H9 (cell line): ENCODE data around the gene CEP350. TPM values are rescaled to one million over a fixed set of nuclear protein-coding genes. Genes with fewer than 3 reads are reported as not detected.

Experiments used
- DNase-seq: peaks from one replicate; pipeline ENCODE4 v3.0.0-alpha.2; 2017
- H2AFZ ChIP-seq: one replicate; pipeline ENCODE4 v1.6.1; 2013; ENCODE audit warnings: mild to moderate bottlenecking, low read length, control low read depth, moderate library complexity
- H2AK5ac ChIP-seq: 2 replicates; pipeline ENCODE4 v1.6.1; 2013; ENCODE audit warnings: low read length, control low read depth, mixed read lengths; ENCODE audit not compliant: insufficient read length
- H2BK120ac ChIP-seq: one replicate; pipeline ENCODE4 v1.6.1; 2013; ENCODE audit warnings: low read depth, mild to moderate bottlenecking, low read length, control low read depth, inconsistent platforms; ENCODE audit not compliant: poor library complexity, severe bottlenecking
- H2BK12ac ChIP-seq: 2 replicates; pipeline ENCODE4 v1.6.1; 2013; ENCODE audit warnings: low read length, control low read depth, mixed read lengths, low read depth; ENCODE audit not compliant: insufficient read length
- H2BK15ac ChIP-seq: 2 replicates; pipeline ENCODE4 v1.6.1; 2013; ENCODE audit warnings: low read depth, low read length, control low read depth
- H2BK20ac ChIP-seq: one replicate; pipeline ENCODE4 v1.6.1; 2013; ENCODE audit warnings: low read depth, mild to moderate bottlenecking, low read length, control low read depth, inconsistent platforms; ENCODE audit not compliant: poor library complexity, severe bottlenecking
- H2BK5ac ChIP-seq: 2 replicates; pipeline ENCODE4 v1.6.1; 2013; ENCODE audit warnings: low read length, control low read depth, mixed read lengths; ENCODE audit not compliant: insufficient read length
- H3K14ac ChIP-seq: 2 replicates; pipeline ENCODE4 v1.6.1; 2013; ENCODE audit warnings: low read length, control low read depth; ENCODE audit not compliant: insufficient read depth
- H3K18ac ChIP-seq: 2 replicates; pipeline ENCODE4 v1.6.1; 2013; ENCODE audit warnings: low read depth, mild to moderate bottlenecking, mixed read lengths, low read length, control low read depth; ENCODE audit not compliant: insufficient read length
- H3K23ac ChIP-seq: 2 replicates; pipeline ENCODE4 v1.6.1; 2013; ENCODE audit warnings: low read length, control low read depth, mixed read lengths, low read depth; ENCODE audit not compliant: insufficient read length
- H3K23me2 ChIP-seq: 2 replicates; pipeline ENCODE4 v1.6.1; 2013; ENCODE audit warnings: low read depth, mild to moderate bottlenecking, mixed read lengths, low read length, control low read depth; ENCODE audit not compliant: insufficient read length, poor library complexity, severe bottlenecking
- H3K27ac ChIP-seq: 2 replicates; pipeline ENCODE4 v1.5.1; 2013; ENCODE audit warnings: low read length, control low read depth, mixed read lengths, low read depth; ENCODE audit not compliant: insufficient read length
- H3K27me3 ChIP-seq: 2 replicates; pipeline ENCODE4 v1.6.1; 2013; ENCODE audit warnings: low read length, control low read depth, inconsistent platforms; ENCODE audit not compliant: insufficient read depth
- H3K4ac ChIP-seq: 2 replicates; pipeline ENCODE4 v1.6.1; 2013; ENCODE audit warnings: low read depth, mild to moderate bottlenecking, control low read depth, inconsistent platforms, low read length, moderate library complexity
- H3K4me1 ChIP-seq: 2 replicates; pipeline ENCODE4 v1.6.1; 2013; ENCODE audit warnings: low read length, control low read depth, inconsistent platforms; ENCODE audit not compliant: insufficient read depth
- H3K4me2 ChIP-seq: 2 replicates; pipeline ENCODE4 v1.6.1; 2013; ENCODE audit warnings: low read length, control low read depth, mixed read lengths; ENCODE audit not compliant: insufficient read length, insufficient read depth
- H3K56ac ChIP-seq: 2 replicates; pipeline ENCODE4 v1.6.1; 2013; ENCODE audit warnings: low read depth, mild to moderate bottlenecking, mixed read lengths, low read length, control low read depth; ENCODE audit not compliant: insufficient read length
- H3K79me1 ChIP-seq: 2 replicates; pipeline ENCODE4 v1.6.1; 2013; ENCODE audit warnings: low read depth, mild to moderate bottlenecking, moderate library complexity, low read length, control low read depth, inconsistent platforms; ENCODE audit not compliant: insufficient read depth, poor library complexity, severe bottlenecking
- H3K79me2 ChIP-seq: 2 replicates; pipeline ENCODE4 v1.6.1; 2013; ENCODE audit warnings: low read length, control low read depth, inconsistent platforms; ENCODE audit not compliant: insufficient read depth
- H3K9ac ChIP-seq: 2 replicates; pipeline ENCODE4 v1.6.1; 2013; ENCODE audit warnings: low read length, control low read depth, mixed read lengths; ENCODE audit not compliant: insufficient read length; ENCODE audit errors: extremely low read depth
- H3K9me3 ChIP-seq: one replicate; pipeline ENCODE4 v1.6.1; 2013; ENCODE audit warnings: low read depth, low read length, inconsistent platforms; ENCODE audit not compliant: control insufficient read depth
- H3T11ph ChIP-seq: one replicate; pipeline ENCODE4 v1.6.1; 2013; ENCODE audit warnings: mild to moderate bottlenecking, low read length, control low read depth, inconsistent platforms
- H4K20me1 ChIP-seq: one replicate; pipeline ENCODE4 v1.6.1; 2013; ENCODE audit not compliant: control insufficient read depth, insufficient read length, insufficient read depth
- H4K5ac ChIP-seq: 2 replicates; pipeline ENCODE4 v1.6.1; 2013; ENCODE audit warnings: low read depth, mild to moderate bottlenecking, mixed read lengths, low read length, control low read depth; ENCODE audit not compliant: insufficient read length
- H4K8ac ChIP-seq: replicated peaks from 2 replicates; pipeline ENCODE4 v1.6.1; 2013; ENCODE audit warnings: low read length, control low read depth, mixed read lengths, low read depth; ENCODE audit not compliant: insufficient read length
- H4K91ac ChIP-seq: 2 replicates; pipeline ENCODE4 v1.6.1; 2013; ENCODE audit warnings: low read depth, mild to moderate bottlenecking, moderate library complexity, mixed read lengths, low read length, control low read depth; ENCODE audit not compliant: insufficient read length
- H3K27ac Mint-ChIP-seq, 3 experiments: 2 replicates in 2 of 3; 3 replicates in 1 of 3; pipeline ENCODE4 v1.8.0; 2020 to 2021; ENCODE audit warnings: mixed read lengths in 3 of 3, mild to moderate bottlenecking in 1 of 3, moderate library complexity in 1 of 3
- H3K27me3 Mint-ChIP-seq: 2 replicates; pipeline ENCODE4 v1.8.0; 2021; ENCODE audit warnings: low read depth, mild to moderate bottlenecking, moderate library complexity, mixed read lengths
- H3K36me3 Mint-ChIP-seq, 3 experiments: 2 replicates in 2 of 3; 3 replicates in 1 of 3; pipeline ENCODE4 v1.8.0; 2020 to 2021; ENCODE audit warnings: low read depth in 3 of 3, mixed read lengths in 3 of 3; ENCODE audit not compliant: insufficient read depth in 1 of 3
- H3K4me1 Mint-ChIP-seq, 2 experiments: 2 replicates each; pipeline ENCODE4 v1.8.0; 2020; ENCODE audit warnings: mixed read lengths in 2 of 2
- H3K4me3 Mint-ChIP-seq, 2 experiments: 2 replicates in 1 of 2; 3 replicates in 1 of 2; pipeline ENCODE4 v1.8.0; 2020 to 2021; ENCODE audit warnings: mild to moderate bottlenecking in 2 of 2, mixed read lengths in 2 of 2, moderate library complexity in 1 of 2
- H3K9me3 Mint-ChIP-seq, 2 experiments: 2 replicates in 1 of 2; 3 replicates in 1 of 2; pipeline ENCODE4 v1.8.0; 2020; ENCODE audit warnings: mild to moderate bottlenecking in 2 of 2, mixed read lengths in 2 of 2, moderate library complexity in 1 of 2
- WGBS: extraction: QIAGEN DNeasy Blood & Tissue Kit; methylation state at CpG from one replicate; pipeline ENCODE4 v1.1.7; 2013; ENCODE audit warnings: missing lambda C conversion rate, low lambda C conversion rate, mixed read lengths; ENCODE audit not compliant: insufficient read length; ENCODE audit errors: extremely low coverage; 5-methylcytosine and 5-hydroxymethylcytosine counted together
- total RNA-seq: library from RNA; stranded (reverse); gene quantifications from 2 replicates; pipeline ENCODE4 v1.2.1, GENCODE V29; 2021
- TF ChIP-seq, protein P1 (sequence below): fragments of 200-600 bp; sonication (generic); conservative IDR thresholded peaks from 3 replicates; pipeline ENCODE4 v1.8.0; 2021; ENCODE audit warnings: antibody characterized with exemption, mild to moderate bottlenecking

CEP350 gene
- total RNA-seq, 1 experiment from 2014 or later: 39.2 TPM

DNA sequence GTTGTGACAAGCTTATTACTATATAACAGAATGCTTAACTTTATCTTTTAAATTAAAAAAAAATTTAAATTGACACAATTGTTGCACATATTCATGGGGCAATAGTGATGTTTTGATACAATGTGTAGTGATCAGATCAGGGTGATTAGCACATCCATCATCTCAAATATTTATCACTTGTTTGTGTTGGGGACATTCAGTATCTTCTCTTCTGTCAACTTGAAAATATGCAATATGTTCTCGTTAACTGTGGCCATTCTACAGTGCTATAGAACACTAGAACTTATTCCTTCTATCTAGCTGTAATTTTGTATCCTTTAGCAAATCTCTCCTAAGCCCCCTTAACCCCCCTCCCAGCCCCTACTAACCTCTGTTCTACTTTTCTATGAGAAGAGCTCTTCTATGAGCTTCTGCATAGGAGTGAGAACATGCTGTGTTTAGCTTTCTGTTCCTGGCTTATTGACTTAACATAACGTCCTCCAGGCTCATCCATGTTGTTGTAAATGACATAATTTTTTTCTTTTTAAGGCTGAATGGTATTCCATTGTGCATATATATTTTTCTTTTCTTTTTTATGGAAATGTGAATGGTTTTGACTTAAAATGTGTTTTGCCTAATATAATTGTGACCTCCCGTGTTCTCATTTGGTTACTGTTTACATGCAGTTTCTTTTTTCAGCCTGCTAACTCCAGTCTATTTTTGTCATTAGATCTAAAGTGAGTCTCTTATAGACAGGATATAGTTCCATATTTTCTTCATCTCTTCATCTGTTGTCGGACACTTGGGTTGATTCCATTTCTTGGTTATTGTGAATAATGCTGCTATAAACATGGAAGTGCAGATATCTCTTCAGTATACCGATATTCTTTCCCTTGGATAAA lies 23.8 kb downstream of the CEP350 start:
- H3K4me1 Mint-ChIP-seq: peaks cover 14 to 18% of the 10 kb centered on the region in 2 experiments
- H4K8ac ChIP-seq: no peak overlapping the region
- no peaks in the 10 kb centered on the region for H3K23me2 ChIP-seq
- H3K4me1 ChIP-seq: no peaks in the 10 kb centered on the region
- peaks cover 5% of the 10 kb centered on the region; the same call in 1 of the 2 replicates for H3K79me2 ChIP-seq
- no peak overlapping the region for H2AK5ac ChIP-seq
- no peak overlapping the region for H2BK120ac ChIP-seq
- no peak overlapping the region for H3K23ac ChIP-seq
- no peaks in the 10 kb centered on the region for H3K9me3 ChIP-seq
- no peaks in the 10 kb centered on the region for H3K27me3 ChIP-seq
- H3T11ph ChIP-seq: no peak overlapping the region
- H3K4ac ChIP-seq: no peak overlapping the region
- no peaks in the 10 kb centered on the region; a peak in 3 of 5 replicates for H3K9me3 Mint-ChIP-seq
- no peak overlapping the region for H2BK15ac ChIP-seq
- H3K4me2 ChIP-seq: no peak overlapping the region
- H3K56ac ChIP-seq: no peak overlapping the region
- no peak overlapping the region for H4K91ac ChIP-seq
- no peak overlapping the region for H3K27ac ChIP-seq
- H2BK5ac ChIP-seq: no peak overlapping the region
- no peaks in the 10 kb centered on the region for H3K27me3 Mint-ChIP-seq
- H3K18ac ChIP-seq: no peak overlapping the region
- H3K27ac Mint-ChIP-seq: no peak overlapping the region
- H2BK20ac ChIP-seq: no peak overlapping the region
- no peak overlapping the region for H3K4me3 Mint-ChIP-seq
- no peak overlapping the region for H2AFZ ChIP-seq
- H4K5ac ChIP-seq: no peak overlapping the region
- no peak overlapping the region for H2BK12ac ChIP-seq
- TF ChIP-seq, protein P1, sequence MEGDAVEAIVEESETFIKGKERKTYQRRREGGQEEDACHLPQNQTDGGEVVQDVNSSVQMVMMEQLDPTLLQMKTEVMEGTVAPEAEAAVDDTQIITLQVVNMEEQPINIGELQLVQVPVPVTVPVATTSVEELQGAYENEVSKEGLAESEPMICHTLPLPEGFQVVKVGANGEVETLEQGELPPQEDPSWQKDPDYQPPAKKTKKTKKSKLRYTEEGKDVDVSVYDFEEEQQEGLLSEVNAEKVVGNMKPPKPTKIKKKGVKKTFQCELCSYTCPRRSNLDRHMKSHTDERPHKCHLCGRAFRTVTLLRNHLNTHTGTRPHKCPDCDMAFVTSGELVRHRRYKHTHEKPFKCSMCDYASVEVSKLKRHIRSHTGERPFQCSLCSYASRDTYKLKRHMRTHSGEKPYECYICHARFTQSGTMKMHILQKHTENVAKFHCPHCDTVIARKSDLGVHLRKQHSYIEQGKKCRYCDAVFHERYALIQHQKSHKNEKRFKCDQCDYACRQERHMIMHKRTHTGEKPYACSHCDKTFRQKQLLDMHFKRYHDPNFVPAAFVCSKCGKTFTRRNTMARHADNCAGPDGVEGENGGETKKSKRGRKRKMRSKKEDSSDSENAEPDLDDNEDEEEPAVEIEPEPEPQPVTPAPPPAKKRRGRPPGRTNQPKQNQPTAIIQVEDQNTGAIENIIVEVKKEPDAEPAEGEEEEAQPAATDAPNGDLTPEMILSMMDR: no peak
- no peak overlapping the region for H3K14ac ChIP-seq
- no peak for DNase-seq
- peaks cover 0 to 9% (median 5%) of the 10 kb centered on the region in 3 experiments; a peak in 3 of 7 replicates for H3K36me3 Mint-ChIP-seq
- H3K79me1 ChIP-seq: peaks cover 7% of the 10 kb centered on the region
- H4K20me1 ChIP-seq: no peaks in the 10 kb centered on the region
- no CpG with 5 or more reads among the region's 5 CpGs for WGBS
- H3K9ac ChIP-seq: no peak overlapping the region
